ENCODE data around the gene FST. TPM values are rescaled to one million over a fixed set of nuclear protein-coding genes. Genes with fewer than 3 reads are reported as not detected.

Gene FST
- polyA plus RNA-seq, 12 donors, result 15.4 to 230 (median 39.5) TPM

- DNase-seq, result no peak
These were observed 10.3 kb upstream of the FST start for GRCh38 chr5:53469946-53470687.

- DNase-seq, result no peak
These were observed 8.2 kb upstream of the FST start for GRCh38 chr5:53472279-53472678.

GRCh38 chr5:53472720-53473510, 7.5 kb upstream of the FST start:
- DNase-seq, result no peak

GRCh38 chr5:53473633-53474032, 6.8 kb upstream of the FST start:
- DNase-seq, result no peak

GRCh38 chr5:53475320-53475719, 5.1 kb upstream of the FST start:
- no peak for DNase-seq

GRCh38 chr5:53476019-53476418, 4.4 kb upstream of the FST start:
- no peak for DNase-seq

- DNase-seq, result no peak
These were observed 3.6 kb upstream of the FST start for GRCh38 chr5:53476531-53477480.

- DNase-seq, result peak; percentile 70
These were observed 1.9 kb upstream of the FST start for GRCh38 chr5:53478411-53479044.

- DNase-seq, result no peak
These were observed 1.3 kb upstream of the FST start for GRCh38 chr5:53479045-53479589.

GRCh38 chr5:53479590-53480415, 626 bp upstream of the FST start:
- peak; percentile 81 for DNase-seq

GRCh38 chr5:53481159-53481886, 894 bp downstream of the FST start:
- peak; percentile 33 for DNase-seq

GRCh38 chr5:53481887-53482716, 1.7 kb downstream of the FST start:
- DNase-seq, result peak; percentile 53

- no peak for DNase-seq
These were observed 2.5 kb downstream of the FST start for GRCh38 chr5:53482717-53483638.

GRCh38 chr5:53487436-53487835, 7.0 kb downstream of the FST start:
- no peak for DNase-seq

GRCh38 chr5:53488195-53488722, 7.8 kb downstream of the FST start:
- DNase-seq, result no peak

GRCh38 chr5:53490747-53491146, 10.3 kb downstream of the FST start:
- no peak for DNase-seq

GRCh38 chr5:53501054-53501453, 20.6 kb downstream of the FST start:
- DNase-seq, result no peak

Measured in muscle of arm (tissue), 12 donors.